ENCODE results near the gene KCNMA1.

- TF ChIP-seq, protein P1, sequence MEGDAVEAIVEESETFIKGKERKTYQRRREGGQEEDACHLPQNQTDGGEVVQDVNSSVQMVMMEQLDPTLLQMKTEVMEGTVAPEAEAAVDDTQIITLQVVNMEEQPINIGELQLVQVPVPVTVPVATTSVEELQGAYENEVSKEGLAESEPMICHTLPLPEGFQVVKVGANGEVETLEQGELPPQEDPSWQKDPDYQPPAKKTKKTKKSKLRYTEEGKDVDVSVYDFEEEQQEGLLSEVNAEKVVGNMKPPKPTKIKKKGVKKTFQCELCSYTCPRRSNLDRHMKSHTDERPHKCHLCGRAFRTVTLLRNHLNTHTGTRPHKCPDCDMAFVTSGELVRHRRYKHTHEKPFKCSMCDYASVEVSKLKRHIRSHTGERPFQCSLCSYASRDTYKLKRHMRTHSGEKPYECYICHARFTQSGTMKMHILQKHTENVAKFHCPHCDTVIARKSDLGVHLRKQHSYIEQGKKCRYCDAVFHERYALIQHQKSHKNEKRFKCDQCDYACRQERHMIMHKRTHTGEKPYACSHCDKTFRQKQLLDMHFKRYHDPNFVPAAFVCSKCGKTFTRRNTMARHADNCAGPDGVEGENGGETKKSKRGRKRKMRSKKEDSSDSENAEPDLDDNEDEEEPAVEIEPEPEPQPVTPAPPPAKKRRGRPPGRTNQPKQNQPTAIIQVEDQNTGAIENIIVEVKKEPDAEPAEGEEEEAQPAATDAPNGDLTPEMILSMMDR (IDR thresholded peaks at IDR 0.05) = no peak
- no peak for TF ChIP-seq ZFX (IDR thresholded peaks at IDR 0.05; ENCODE audit: borderline replicate concordance)
These were observed 23.5 kb upstream of the KCNMA1 start for GRCh38 chr10:77661100-77661499.

All from 22Rv1 (cell line).